Measurements from ENCODE around the gene ZNF232.
"Not testable (repeated sequence)": the region's sequence is repeated elsewhere in the genome, so short reads cannot be mapped to it uniquely, and the experiment has no call there.

ZNF232 gene

GRCh38 chr17:5130261-5130660, 18.6 kb upstream of the ZNF232 start:
- not testable (repeated sequence) for DNase-seq

GRCh38 chr17:5129770-5130169, 18.1 kb upstream of the ZNF232 start:
- DNase-seq: not testable (repeated sequence)

- DNase-seq: no peak
Observed at GRCh38 chr17:5128905-5129535, 17.3 kb upstream of the ZNF232 start.

- DNase-seq: not testable (repeated sequence)
Observed at GRCh38 chr17:5128387-5128786, 16.7 kb upstream of the ZNF232 start.

- no peak for DNase-seq
Observed at GRCh38 chr17:5127910-5128309, 16.2 kb upstream of the ZNF232 start.

- no peak for DNase-seq
Observed at GRCh38 chr17:5126719-5127488, 15.2 kb upstream of the ZNF232 start.

- DNase-seq: not testable (repeated sequence)
Observed at GRCh38 chr17:5124896-5125295, 13.2 kb upstream of the ZNF232 start.

- DNase-seq: not testable (repeated sequence)
Observed at GRCh38 chr17:5124125-5124760, 12.6 kb upstream of the ZNF232 start.

GRCh38 chr17:5123343-5124124, 11.9 kb upstream of the ZNF232 start:
- DNase-seq: peak in 1 of 56 donors; percentile 49

GRCh38 chr17:5122586-5123342, 11.1 kb upstream of the ZNF232 start:
- DNase-seq: peak in 25 of 56 donors; percentile 6 to 67 (median 23)

- DNase-seq: peak in 1 of 56 donors; percentile 1
Observed at GRCh38 chr17:5122056-5122455, 10.4 kb upstream of the ZNF232 start.

GRCh38 chr17:5121186-5121841, 9.6 kb upstream of the ZNF232 start:
- DNase-seq: no peak

- not testable (repeated sequence) for DNase-seq
Observed at GRCh38 chr17:5120436-5121185, 8.9 kb upstream of the ZNF232 start.

- no peak for DNase-seq
Observed at GRCh38 chr17:5120036-5120435, 8.4 kb upstream of the ZNF232 start.

GRCh38 chr17:5118219-5118618, 6.5 kb upstream of the ZNF232 start:
- DNase-seq: no peak

- DNase-seq: peak in 4 of 56 donors; percentile 11 to 57 (median 34)
Observed at GRCh38 chr17:5115673-5116651, 4.3 kb upstream of the ZNF232 start, which contains the start of gene USP6. Gene USP6, plus strand, starts transcription at chr17:5116032. Its CDS starts 14,336 bp downstream, at chr17:5130368.

GRCh38 chr17:5110816-5111215, 862 bp downstream of the ZNF232 start:
- no peak for DNase-seq

GRCh38 chr17:5100832-5101231, 10.8 kb downstream of the ZNF232 start:
- no peak for DNase-seq
